Keratinocyte (primary cell): Measurements from ENCODE around the gene KCNH8. TPM values are rescaled to one million over a fixed set of nuclear protein-coding genes. Genes with fewer than 3 reads are reported as not detected.

ENCODE experiments used
- DNase-seq: peaks from one replicate; pipeline ENCODE4 v3.0.0-alpha.2; 2011; ENCODE audit warnings: low read depth, missing footprints, low spot score
- FAIRE-seq: peaks from 2 replicates; lab custom pipeline; 2011; peaks lifted over from hg19 to GRCh38; lab: Jason Lieb, UNC
- H2AFZ ChIP-seq: 2 replicates; pipeline ENCODE4 v1.6.0; 2012; ENCODE audit warnings: low read length, control low read depth, inconsistent platforms; ENCODE audit not compliant: control insufficient read depth
- H3K27ac ChIP-seq: 2 replicates; pipeline ENCODE4 v1.5.1; 2011; ENCODE audit warnings: low read length; ENCODE audit not compliant: control insufficient read depth, insufficient read depth
- H3K27me3 ChIP-seq: 3 replicates; pipeline ENCODE4 v1.6.0; 2011; ENCODE audit warnings: low read length; ENCODE audit not compliant: control insufficient read depth, insufficient read depth; ENCODE audit errors: extremely low read depth
- H3K36me3 ChIP-seq, 2 experiments: 2 replicates in 1 of 2; 3 replicates in 1 of 2; pipeline ENCODE4 v1.5.1; 2011; ENCODE audit warnings: low read length in 2 of 2, mild to moderate bottlenecking in 1 of 2; ENCODE audit not compliant: control insufficient read depth in 2 of 2, insufficient read depth in 2 of 2; ENCODE audit errors: extremely low read depth in 1 of 2
- H3K4me1 ChIP-seq: 3 replicates; pipeline ENCODE4 v1.5.1; 2011; ENCODE audit warnings: low read length; ENCODE audit not compliant: control insufficient read depth, insufficient read depth; ENCODE audit errors: extremely low read depth
- H3K4me2 ChIP-seq: 3 replicates; pipeline ENCODE4 v1.6.0; 2011; ENCODE audit warnings: low read depth, low read length; ENCODE audit not compliant: control insufficient read depth, insufficient read depth; ENCODE audit errors: extremely low read depth
- H3K4me3 ChIP-seq, 3 experiments: fragments of 200-600 bp in 1 of 3; sonication (generic) in 1 of 3; 2 replicates in 2 of 3; 3 replicates in 1 of 3; pipeline ENCODE4 v1.5.1; 2011 to 2016; ENCODE audit warnings: low read length in 3 of 3, mild to moderate bottlenecking in 3 of 3, control low read depth in 2 of 3, inconsistent platforms in 1 of 3, low read depth in 1 of 3, mixed read lengths in 1 of 3, mixed run types in 1 of 3, moderate library complexity in 1 of 3; ENCODE audit not compliant: control insufficient read depth in 2 of 3, insufficient read depth in 2 of 3; ENCODE audit errors: extremely low read depth in 1 of 3
- H3K79me2 ChIP-seq: 2 replicates; pipeline ENCODE4 v1.6.0; 2012; ENCODE audit warnings: low read length; ENCODE audit not compliant: control insufficient read depth, insufficient read depth
- H3K9ac ChIP-seq: 3 replicates; pipeline ENCODE4 v1.6.0; 2011; ENCODE audit warnings: low read length; ENCODE audit not compliant: control insufficient read depth, insufficient read depth; ENCODE audit errors: extremely low read depth
- H3K9me1 ChIP-seq: 3 replicates; pipeline ENCODE4 v1.6.0; 2011; ENCODE audit warnings: low read length; ENCODE audit not compliant: control insufficient read depth, insufficient read depth; ENCODE audit errors: extremely low read depth
- H3K9me3 ChIP-seq: 2 replicates; pipeline ENCODE4 v1.5.1; 2012; ENCODE audit warnings: low read depth, low read length; ENCODE audit not compliant: control insufficient read depth
- H4K20me1 ChIP-seq: 3 replicates; pipeline ENCODE4 v1.6.0; 2011; ENCODE audit warnings: low read length; ENCODE audit not compliant: control insufficient read depth, insufficient read depth; ENCODE audit errors: extremely low read depth
- CTCF ChIP-seq, 3 experiments: IDR thresholded peaks in 1 of 3; conservative IDR thresholded peaks in 1 of 3; optimal IDR thresholded peaks in 1 of 3; 2 replicates in 2 of 3; 3 replicates in 1 of 3; pipeline versions ENCODE3 to v1.5.1; 2011; ENCODE audit warnings: low read length in 3 of 3, mild to moderate bottlenecking in 3 of 3, moderate library complexity in 2 of 3, control low read depth in 1 of 3, inconsistent platforms in 1 of 3; ENCODE audit not compliant: insufficient read depth in 2 of 3; ENCODE audit errors: extremely low read depth in 1 of 3
- EZH2 ChIP-seq: IDR thresholded peaks from one replicate; pipeline ENCODE4 v1.6.1; 2012; ENCODE audit warnings: inconsistent platforms, mild to moderate bottlenecking, low read length, moderate library complexity
- dilution Hi-C: fragments of 300-500 bp; cut with MboI; formaldehyde crosslinking; loops from one replicate; pipeline ENCODE4 v1.7.0; 2020; ENCODE audit warnings: low sequenced_read_pairs; ENCODE audit not compliant: extremely low pct_ligation_motif_present
- polyA plus RNA-seq, 5 experiments: library from polyadenylated mRNA; depleted of rRNA in 3 of 5; stranded (reverse) in 3 of 5; stranded (forward) in 1 of 5; unstranded in 1 of 5; fragments of >200 nt; gene quantifications; 1 replicate in 1 of 5; 2 replicates in 3 of 5; 3 replicates in 1 of 5; pipeline versions ENCODE4 v1.2.1 to v1.2.3, GENCODE V29; 2011 to 2012; ENCODE audit warnings: missing spikeins in 2 of 5, low read depth in 1 of 5, low replicate concordance in 1 of 5

Gene KCNH8
- polyA plus RNA-seq, 1 donor (not counting 4 experiments of a cell fraction or from before 2014, with no cell fraction given): not detected

GRCh38 chr3:19436746-19437145, 288.4 kb downstream of the KCNH8 start:
- no peaks in the 10 kb centered on the region for H3K9me3 ChIP-seq
- H4K20me1 ChIP-seq: no peaks in the 10 kb centered on the region
- no peak overlapping the region for H3K4me3 ChIP-seq
- H3K79me2 ChIP-seq: no peaks in the 10 kb centered on the region
- no peaks in the 10 kb centered on the region for H3K4me1 ChIP-seq
- no peak overlapping the region for H2AFZ ChIP-seq
- H3K27me3 ChIP-seq: no peaks in the 10 kb centered on the region
- DNase-seq (no peak), FAIRE-seq (no peak)
- H3K36me3 ChIP-seq: no peaks in the 10 kb centered on the region
- H3K4me2 ChIP-seq: no peak overlapping the region
- TF ChIP-seq CTCF (optimal IDR thresholded peaks at IDR 0.05 in 1 of 3, IDR thresholded peaks at IDR 0.05 in 1 of 3, conservative IDR thresholded peaks at IDR 0.05 in 1 of 3; ENCODE audit: extremely low read depth in 1 of 3, insufficient read depth in 2 of 3, low read length in 3 of 3) (no peak), EZH2 (no peak)
- no peak overlapping the region for H3K9ac ChIP-seq
- H3K27ac ChIP-seq: no peak overlapping the region
- dilution Hi-C loops: no loop called here
- H3K9me1 ChIP-seq: no peaks in the 10 kb centered on the region

DNA sequence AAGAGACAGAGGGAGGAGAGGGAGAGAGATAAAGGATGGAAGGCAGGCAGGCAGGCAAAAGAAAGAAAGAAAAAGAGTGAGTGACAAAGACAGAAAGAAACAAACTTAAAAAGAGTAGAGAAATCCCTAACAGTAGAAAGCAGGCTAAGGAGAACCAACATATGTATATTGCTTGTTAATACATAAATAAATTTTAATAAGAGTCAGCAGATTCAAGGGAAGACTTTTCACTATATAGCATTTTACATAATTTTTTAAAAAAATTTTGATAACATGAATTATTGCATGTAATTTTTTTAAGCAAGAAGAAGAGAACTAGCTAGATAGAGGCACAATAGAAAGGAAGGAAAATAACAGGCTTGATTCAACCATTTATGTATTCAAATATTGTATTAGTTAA, 291.6 kb downstream of the KCNH8 start:
- no peak overlapping the region for H3K4me2 ChIP-seq

More for the DNA sequence above, 291.6 kb downstream of the KCNH8 start:
- TF ChIP-seq CTCF (optimal IDR thresholded peaks at IDR 0.05 in 1 of 3, IDR thresholded peaks at IDR 0.05 in 1 of 3, conservative IDR thresholded peaks at IDR 0.05 in 1 of 3; ENCODE audit: extremely low read depth in 1 of 3, insufficient read depth in 2 of 3, low read length in 3 of 3) (no peak), EZH2 (no peak)
- Histone ChIP-seq H3K36me3 (no peaks in the 10 kb centered on the region), H4K20me1 (no peaks in the 10 kb centered on the region), H3K79me2 (no peaks in the 10 kb centered on the region), H3K4me3 (no peak overlapping the region), H3K4me1 (no peaks in the 10 kb centered on the region), H3K9me1 (no peaks in the 10 kb centered on the region), H3K27me3 (no peaks in the 10 kb centered on the region), H3K9ac (no peak overlapping the region), H3K27ac (no peak overlapping the region), H2AFZ (no peak overlapping the region), H3K9me3 (no peaks in the 10 kb centered on the region)
- dilution Hi-C loops: no loop called here
- DNase-seq (no peak), FAIRE-seq (no peak)
